HTERT RPE-1 (cell line): ENCODE data around the gene ANKRD22.
"Not testable (repeated sequence)": the region's sequence is repeated elsewhere in the genome, so short reads cannot be mapped to it uniquely, and the experiment has no call there.

ENCODE experiments used
- in situ Hi-C: fragments of 300-500 bp; cut with MboI; formaldehyde crosslinking; loops from 4 replicates; pipeline ENCODE4 v1.14.3; 2020; ENCODE audit warnings: low sequenced_read_pairs

Gene ANKRD22

DNA sequence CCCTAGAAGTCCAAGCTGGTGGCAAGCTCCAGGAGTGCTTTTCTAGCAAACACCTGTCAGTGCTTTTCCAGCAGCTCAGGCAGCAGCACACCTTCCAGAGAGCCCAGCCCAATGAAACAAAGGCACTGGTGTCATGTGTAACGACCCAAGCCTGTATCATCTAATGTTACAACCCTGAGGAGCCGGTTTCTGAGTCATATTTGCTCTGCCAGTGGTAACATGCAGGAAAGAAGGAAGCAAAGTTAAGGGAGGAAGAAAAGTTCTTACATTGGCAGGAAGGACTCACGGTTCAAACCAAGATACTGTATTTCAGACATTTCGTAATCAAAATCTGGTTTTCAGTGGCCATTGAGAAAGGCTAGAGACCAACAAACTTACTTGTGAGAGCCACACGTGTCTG, at the start of gene ANKRD22:
Gene ANKRD22, minus strand, starts transcription at position 139 of the 400 bp plus-strand sequence. CDS start 237 bp downstream, outside the sequence.
- in situ Hi-C loops, result no loop called here

DNA sequence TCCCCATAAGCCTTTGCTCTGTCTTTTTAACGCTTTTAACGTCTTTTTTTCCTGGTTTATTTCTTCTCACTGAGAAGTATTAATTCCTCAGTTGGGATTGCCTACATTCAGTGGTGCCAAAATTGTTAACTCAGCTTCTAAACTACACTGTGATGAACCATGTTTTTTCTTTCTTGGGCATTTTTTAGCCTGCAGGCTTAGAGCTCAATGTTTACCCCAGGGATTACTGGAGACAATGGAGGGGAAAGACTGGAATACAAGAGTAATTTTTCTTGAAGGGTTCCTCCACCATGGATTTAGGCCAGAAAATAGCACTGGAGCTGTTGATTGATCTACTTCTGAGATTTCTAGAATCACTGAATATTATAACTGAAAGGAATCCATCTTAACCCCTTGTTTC, 48.2 kb upstream of the ANKRD22 start:
- in situ Hi-C loops, result no loop called here

GRCh38 chr10:88898727-88899126, 47.1 kb upstream of the ANKRD22 start:
- in situ Hi-C loops, result no loop called here

- in situ Hi-C loops, result no loop called here
Measured at GRCh38 chr10:88896994-88897853, 45.6 kb upstream of the ANKRD22 start.

DNA sequence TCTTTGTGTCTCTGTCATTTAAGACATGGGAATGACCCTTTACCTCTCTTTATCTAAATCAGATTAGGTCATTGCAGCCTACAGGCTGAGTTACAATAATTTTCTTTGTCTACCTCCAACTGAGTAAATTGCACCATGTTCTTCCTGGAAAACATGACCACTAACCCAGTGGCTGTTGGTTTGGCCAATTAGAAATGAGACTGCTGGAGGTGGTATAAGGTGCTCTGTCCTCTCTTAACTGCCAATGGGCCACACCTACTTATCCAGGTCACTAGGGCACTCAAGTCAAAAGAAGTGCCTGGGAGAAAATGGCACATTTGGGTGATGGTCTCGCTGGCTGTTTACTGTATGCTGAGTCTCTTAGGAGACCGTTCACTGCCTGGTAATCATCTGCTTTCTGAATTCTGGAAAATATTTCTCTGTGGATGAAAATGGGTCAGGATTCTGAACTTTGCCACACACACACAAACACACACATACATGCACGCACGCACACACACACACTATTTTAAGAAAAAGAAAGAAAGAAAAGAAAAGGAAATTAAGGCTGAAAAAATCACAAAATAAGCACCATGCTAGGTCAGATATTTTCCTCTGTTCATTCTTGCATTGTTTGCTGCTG, 44.8 kb upstream of the ANKRD22 start:
- in situ Hi-C loops, result no loop called here

DNA sequence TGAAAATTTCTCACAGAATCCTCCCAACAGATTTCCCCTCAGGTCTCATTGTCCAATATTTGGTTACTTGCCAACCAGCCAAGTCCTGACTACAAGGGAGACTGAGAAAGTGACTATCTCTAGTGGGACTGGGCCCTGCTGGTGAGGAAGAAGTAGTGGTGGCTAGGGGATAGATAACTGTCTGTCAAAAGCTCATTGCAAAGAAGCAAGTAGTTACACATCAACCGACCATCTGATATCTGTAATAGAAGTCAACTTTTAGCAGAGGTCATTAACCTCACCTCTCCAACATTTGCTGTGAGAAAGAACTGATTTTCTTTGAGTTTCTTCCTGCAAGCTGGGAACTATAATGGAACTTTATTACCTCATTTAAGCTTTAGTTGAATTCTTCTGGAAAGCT, 43.6 kb upstream of the ANKRD22 start:
- in situ Hi-C loops, result no loop called here

GRCh38 chr10:88893611-88894010, 42.0 kb upstream of the ANKRD22 start:
- in situ Hi-C loops, result no loop called here

DNA sequence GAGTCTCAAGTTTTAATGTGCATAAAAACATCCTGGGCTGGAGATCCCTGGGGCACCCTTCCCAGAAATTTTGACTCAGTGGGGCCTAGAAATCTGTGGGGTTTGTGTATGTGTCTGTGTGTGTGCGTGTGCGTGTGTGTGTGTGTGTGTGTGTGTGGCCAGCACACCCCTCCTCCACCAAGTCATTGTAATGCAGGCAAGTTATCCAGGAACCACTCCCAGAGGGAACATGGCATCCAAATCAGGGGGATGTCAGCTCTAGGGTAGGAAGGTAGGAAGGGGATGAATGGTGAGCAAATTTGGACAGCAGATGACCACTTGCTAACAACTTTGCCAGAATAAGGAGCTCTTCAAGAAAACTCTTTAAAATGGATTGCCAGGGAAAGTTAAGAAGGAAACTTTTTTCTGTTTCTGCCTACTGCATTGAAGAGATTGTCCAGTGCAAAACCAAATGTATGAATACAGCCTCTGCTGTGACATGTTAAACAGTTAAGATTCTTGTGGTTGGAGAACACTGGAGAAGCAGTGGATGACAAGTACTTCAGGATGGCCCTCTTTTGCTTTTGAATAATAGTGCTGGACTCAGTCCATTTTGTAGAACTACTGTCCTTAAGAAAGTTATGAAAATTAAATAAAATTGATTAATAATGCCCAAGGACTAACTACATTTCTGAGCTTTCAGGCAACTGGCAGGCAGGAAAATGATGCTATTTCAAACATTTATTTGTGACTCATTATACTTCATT, 40.8 kb upstream of the ANKRD22 start:
- in situ Hi-C loops, result no loop called here

GRCh38 chr10:88890681-88891381, 39.2 kb upstream of the ANKRD22 start:
- in situ Hi-C loops, result no loop called here

DNA sequence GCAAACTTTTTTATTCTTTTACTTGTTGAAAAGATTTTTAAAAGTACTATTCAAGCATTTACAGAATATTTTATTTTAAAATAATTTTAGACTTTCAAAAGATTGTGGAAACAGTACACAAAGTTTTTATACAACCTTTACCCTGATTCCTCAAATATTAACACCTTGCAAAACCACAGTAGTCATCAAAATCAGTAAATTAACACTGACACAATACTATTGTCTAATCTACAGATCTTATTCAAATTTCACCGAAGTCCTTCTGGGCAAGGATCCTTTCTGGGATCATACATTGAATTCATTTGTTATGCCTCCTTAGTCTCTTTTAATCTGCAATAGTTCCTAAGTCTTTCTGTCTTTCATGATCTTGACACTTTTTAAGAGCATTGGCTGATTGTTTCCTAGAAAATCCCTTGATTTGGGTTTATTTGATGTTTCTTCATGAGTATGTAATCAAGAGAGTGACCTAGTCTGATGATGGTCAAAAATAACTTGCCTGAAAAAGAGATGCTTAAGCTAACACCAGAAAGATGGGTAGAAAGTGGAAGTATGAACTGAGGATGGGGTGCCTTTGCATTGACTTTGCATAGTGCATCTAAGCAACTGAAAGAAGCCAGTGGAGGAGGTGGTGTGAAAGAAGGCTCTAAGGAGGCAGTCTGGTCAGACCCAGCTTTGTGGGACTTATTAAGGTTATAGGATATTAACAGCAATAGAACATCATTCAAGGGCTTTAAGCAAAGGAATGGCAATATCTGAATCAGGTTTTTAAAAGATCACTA, 38.1 kb upstream of the ANKRD22 start:
- in situ Hi-C loops, result no loop called here

DNA sequence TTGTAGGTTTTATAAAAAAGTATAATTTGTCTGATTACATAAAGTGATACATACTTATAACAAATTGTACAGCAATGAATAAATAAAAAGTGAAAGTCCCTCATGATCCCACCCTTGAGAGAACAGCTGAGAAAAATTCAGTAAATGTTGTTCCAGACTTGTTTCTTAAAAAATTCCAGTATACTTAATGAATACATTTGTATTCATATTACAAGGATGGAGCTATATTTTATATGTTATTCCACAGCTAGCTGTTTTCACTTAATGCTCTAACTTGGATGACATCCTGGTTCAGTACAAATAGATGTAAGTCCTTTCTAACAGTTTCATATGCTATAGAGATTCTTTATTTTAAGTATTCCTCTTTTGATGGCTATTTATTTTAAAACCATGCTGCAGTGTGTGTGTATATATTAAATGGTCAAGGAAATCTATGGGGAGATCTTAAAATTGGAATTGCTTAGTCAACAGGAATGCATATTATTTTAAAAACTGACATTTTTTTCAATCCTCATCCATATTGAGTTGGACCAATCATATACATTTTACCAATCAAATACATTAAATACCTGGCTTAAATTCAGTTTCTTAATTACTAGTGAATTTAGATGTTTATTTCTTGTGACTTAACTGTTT, 37.3 kb upstream of the ANKRD22 start:
- in situ Hi-C loops, result no loop called here

GRCh38 chr10:88886557-88886956, 34.9 kb upstream of the ANKRD22 start:
- in situ Hi-C loops, result no loop called here

- in situ Hi-C loops, result no loop called here
Measured at GRCh38 chr10:88883448-88883809, 31.8 kb upstream of the ANKRD22 start.

DNA sequence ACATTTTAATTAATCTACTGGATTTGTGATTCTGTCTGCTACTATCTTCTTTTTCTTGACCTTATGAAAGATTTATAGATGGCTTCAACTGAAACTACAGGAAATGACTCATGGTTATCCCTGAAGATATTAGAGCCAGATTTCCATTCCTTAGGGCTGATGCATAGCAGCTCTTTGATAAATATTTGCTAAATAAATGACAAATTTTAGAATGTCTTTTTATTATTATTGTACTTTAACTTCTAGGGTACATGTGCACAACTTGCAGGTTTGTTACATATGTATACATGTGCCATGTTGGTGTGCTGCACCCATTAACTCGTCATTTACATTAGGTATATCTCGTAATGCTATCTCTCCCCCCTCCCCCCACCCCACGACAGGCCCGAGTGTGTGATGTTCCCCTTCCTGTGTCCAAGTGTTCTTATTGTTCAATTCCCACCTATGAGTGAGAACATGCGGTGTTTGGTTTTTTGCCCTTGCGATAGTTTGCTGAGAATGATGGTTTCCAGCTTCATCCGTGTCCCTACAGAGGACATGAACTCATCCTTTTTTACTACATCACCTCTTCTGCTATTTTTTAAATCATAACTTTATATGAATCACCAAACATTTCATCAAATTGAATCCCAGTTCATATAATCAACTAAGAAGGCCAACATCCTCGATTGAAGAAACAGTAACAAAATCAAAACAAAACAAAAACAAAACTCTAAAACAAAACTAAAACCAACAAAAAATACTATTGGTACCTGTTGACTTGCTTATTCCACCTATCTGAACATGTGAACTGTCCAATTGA, 31.2 kb upstream of the ANKRD22 start:
- in situ Hi-C loops, result not testable (repeated sequence)

DNA sequence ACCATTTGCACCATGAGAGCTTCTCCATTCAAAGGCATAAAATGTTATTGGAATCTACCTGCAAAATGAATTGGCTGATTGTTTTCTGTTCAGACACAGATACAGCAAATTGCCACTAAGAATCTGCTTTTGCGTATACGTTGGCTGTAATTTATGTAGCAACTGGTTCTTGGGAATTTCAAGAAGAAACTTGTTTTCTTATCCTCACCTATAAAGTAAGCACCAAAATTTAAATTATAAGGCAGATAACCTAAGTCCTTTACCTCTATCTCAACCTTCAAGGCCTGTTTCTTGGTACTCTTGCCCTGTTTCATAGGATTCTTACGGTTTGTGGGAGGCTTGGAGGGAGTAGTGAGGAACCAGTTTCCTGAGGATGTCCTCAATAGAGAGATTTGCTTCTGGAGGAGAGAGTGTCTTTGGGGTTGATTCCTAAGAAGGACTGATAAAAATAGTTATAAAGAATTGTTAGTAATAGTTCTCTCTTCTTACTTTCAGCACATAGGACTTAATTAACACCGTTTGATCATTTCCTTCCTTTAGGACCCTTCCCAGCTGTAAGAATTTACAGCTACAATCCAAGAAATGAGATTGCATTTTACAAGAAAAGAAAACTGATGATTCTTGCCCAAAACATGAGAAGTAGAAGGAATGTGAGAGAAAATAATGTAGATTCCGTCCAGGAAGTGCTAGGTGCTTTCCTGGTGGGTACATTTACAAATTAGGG, 30.4 kb upstream of the ANKRD22 start:
- in situ Hi-C loops, result no loop called here

DNA sequence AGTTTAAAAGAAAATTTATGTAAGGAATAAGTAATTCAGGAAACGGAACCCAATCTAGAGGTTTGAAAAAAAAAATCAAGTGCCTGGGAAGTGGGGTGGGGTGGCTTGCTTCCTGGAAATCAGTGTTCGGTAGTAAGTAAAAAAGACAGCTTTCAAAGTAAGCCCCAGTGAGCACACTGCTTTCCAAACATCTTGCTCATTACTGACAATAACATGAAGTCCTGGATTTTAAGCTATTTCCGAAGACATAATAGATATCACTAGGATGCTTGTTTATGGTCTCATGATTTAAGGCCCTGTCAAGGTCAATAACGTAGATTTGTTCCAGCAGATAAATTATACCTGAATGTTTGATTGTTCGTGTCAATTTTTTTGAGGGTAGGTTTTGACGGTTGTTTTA, 29.7 kb upstream of the ANKRD22 start:
- in situ Hi-C loops, result no loop called here

DNA sequence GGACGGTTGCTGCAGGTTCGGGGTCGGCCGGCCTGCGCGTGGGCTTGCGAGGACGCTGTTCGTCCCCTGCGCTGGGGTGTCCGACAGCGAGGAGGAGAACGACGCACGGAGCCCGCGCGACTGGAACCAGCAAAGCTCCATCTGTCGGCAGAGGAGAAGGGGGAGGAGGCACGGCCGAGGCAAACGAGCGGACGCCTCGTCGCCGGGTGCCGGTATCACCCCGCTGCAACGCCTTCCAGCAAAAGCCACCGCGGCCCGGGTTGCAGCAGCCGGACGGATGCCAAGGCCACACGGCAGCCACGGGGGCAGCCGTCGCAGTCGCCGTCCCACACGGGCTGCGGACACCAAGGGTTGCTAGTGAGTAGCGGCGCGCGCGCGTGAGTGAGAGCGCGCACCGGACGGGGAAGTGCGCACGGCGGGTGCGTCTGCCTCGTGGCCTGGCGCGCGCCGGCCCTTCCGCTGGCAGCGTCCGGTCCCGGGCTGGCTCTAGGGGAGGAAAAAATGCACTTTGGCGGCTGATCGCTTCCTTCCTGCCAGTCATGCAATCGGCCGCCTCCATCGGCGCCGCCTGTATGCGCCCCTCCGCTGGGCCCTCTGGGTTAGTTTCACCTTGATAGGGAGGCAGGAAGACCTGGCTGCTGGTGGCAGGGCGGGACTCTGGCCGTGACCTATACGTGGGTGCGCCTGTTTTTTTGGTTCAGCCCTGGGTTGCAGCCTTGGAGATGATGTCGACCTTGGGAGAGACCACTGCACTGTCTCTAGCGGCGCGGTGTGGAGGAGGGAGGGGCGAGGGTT, 28.8 kb upstream of the ANKRD22 start:
- in situ Hi-C loops, result no loop called here
